GM12864 (cell line): ENCODE data around the gene KCTD3.
A peak's percentile ranks its signal among the peaks of the same experiment; 100 is the strongest.

Source experiments
- DNase-seq: peaks from one replicate; pipeline ENCODE4 v3.0.0-alpha.2; 2011; ENCODE audit warnings: low read depth
- H3K4me3 ChIP-seq: 2 replicates; pipeline ENCODE4 v1.5.1; 2011; ENCODE audit warnings: mild to moderate bottlenecking, low read depth, low read length, control low read depth
- TF ChIP-seq, protein P1 (sequence below): IDR thresholded peaks from 2 replicates; pipeline ENCODE4 v1.5.1; 2011; ENCODE audit warnings: low read depth, mild to moderate bottlenecking, moderate library complexity, low read length, control low read depth, inconsistent platforms; ENCODE audit errors: missing control alignments

Gene KCTD3

DNA sequence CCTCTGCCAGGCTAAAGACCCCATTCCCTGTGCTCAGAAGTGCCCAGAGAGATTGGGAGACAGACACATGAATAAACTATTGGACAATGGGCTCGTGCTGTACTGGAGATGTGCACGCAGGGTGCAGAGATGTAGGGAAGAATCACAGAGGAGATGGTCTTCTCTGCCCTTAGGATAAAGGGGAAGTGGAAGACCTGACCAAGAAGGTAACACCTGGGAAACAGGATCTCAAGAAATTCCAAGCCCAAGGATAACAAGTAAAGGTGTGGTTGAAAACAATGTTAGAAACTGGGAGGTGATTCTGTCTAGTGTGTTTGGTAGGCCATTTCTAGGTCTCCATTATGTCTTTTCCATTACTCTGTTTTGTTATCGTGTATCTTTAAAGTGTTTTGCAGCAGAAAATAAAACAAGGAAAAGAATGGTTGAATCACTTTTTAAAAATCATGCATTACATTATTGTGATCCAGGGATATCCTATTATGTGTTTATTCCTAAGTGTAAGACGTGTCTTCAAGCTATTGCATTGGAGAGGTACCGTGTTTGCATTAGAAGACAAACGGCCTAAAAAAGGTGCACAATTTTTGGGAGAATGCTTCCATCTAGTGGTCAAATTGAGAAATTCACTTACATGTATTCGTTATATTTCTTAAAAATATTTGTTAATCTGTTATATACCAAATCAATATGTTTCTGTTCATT is 40.8 kb upstream of the KCTD3 start:
- TF ChIP-seq, protein P1, sequence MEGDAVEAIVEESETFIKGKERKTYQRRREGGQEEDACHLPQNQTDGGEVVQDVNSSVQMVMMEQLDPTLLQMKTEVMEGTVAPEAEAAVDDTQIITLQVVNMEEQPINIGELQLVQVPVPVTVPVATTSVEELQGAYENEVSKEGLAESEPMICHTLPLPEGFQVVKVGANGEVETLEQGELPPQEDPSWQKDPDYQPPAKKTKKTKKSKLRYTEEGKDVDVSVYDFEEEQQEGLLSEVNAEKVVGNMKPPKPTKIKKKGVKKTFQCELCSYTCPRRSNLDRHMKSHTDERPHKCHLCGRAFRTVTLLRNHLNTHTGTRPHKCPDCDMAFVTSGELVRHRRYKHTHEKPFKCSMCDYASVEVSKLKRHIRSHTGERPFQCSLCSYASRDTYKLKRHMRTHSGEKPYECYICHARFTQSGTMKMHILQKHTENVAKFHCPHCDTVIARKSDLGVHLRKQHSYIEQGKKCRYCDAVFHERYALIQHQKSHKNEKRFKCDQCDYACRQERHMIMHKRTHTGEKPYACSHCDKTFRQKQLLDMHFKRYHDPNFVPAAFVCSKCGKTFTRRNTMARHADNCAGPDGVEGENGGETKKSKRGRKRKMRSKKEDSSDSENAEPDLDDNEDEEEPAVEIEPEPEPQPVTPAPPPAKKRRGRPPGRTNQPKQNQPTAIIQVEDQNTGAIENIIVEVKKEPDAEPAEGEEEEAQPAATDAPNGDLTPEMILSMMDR = peak; percentile 42
- H3K4me3 ChIP-seq = no peak overlapping the region
- DNase-seq = no peak

DNA sequence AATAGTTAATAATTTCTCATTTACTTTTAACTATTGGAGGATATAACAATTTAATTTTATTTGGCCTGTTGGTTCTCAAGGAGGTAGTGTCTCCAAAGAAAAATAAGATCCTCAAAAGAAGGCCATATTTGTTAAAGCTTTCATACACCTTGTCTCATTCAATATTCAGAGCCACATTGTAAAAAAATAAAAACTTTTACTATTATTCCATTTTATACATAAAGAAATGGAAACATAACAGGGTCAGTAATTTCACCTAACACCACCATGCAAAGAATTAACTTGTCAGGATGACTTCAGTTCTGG is 40.3 kb upstream of the KCTD3 start:
- TF ChIP-seq, protein P1 = no peak
- no peak for DNase-seq

DNA sequence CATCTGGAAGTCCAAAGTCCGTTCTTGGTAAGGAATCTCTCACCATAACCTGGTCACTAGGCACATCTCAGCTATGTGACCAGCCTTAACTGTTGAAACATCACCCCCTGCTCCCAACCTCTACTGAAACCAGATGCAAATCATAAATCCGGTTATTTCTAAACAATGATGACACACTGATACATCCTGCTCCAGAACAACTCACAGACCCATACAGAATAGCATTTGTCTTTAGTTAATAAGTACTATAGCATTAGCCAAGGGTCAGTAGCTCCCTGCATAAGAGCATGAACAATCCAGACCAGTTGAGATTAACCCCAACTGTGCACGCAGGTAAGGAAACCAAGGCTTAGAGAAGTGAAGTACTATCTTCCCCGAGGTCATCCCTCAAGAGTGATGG is 38.0 kb upstream of the KCTD3 start:
- no peak overlapping the region for H3K4me3 ChIP-seq
- TF ChIP-seq, protein P1 = no peak
- no peak for DNase-seq

More for the DNA sequence above, 40.3 kb upstream of the KCTD3 start:
- no peak overlapping the region for H3K4me3 ChIP-seq

DNA sequence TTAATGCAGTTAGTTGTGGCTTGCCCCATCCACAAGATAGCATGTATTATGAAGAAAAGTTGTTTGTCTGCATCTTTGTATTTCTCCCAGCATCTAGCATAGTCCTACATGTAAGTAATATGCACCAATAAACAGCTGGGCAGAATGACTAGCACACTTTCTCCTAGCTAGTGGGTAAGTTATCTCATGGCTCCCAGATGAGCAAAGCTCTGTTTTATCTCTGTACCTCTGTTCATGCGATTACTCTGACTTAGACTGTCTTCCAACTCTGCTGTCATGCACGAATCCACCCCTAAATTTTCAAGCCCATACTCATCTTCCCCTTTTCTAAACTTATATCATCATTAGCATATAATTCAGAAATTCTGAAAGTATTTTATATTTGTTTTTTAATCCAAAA is 37.5 kb upstream of the KCTD3 start:
- no peak overlapping the region for H3K4me3 ChIP-seq
- TF ChIP-seq, protein P1 = no peak
- no peak for DNase-seq

DNA sequence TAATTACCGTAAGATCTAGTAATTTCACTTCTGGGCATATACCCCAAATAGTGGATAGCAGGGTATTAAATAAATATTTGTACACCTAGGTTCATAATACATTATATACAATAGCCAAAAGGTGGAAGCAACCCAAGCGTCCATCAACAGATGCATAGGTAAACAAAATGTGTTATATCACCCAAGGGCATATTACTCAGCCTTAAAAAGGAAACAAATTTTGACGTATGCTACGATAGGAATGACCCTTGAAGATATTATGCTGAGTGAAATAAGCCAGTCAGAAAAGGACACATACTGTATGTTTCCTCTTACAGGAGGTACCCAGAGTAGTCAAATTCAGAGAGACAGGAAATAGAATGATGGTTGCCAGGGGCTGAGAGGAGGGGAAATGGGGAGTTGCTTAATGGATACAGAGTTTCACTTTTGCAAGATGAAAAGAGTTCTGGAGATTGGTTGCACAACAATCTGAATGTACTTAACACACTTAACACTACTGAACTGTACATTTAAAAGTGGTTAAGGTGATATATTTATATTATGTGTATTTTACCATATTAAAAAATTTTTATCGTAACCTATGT is 36.6 kb upstream of the KCTD3 start:
- TF ChIP-seq, protein P1 = no peak
- H3K4me3 ChIP-seq = no peak overlapping the region
- no peak for DNase-seq

DNA sequence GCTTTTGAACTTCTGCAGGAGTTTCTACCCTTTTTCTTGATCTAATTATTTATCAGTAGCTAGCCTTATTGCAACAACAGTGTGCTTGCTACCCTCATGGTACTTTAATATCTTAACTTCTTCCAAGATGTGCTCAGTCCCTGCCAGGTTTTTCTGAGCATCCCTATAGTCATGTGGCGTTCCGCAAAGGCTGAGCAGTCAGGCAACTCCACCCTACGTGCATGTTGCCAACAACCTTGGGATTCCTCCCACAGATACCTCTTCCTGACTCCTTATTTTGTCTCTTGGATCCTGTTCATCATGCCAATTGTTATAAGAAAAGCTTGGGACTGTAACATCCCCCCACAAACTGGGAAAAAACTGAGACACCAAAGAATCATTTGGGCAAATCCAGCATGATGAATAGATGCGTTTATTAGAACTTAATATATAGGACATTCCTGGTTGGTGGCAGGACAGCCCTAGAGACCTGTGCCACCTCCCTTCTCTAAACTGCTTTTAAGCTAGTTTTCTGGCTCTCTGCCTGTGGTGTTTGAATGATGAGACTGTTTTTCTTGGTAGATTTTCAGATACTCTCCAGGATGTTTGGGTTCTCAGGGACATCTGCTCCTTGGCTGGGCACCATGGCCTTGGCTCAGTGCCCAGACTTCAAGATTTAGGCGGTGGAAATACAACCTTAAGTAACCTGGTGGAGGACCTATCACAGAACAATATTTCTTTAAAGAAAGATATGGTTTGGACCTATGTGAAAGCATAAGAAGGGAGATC is 27.1 kb upstream of the KCTD3 start:
- no peak for DNase-seq
- TF ChIP-seq, protein P1 = no peak
- no peak overlapping the region for H3K4me3 ChIP-seq

DNA sequence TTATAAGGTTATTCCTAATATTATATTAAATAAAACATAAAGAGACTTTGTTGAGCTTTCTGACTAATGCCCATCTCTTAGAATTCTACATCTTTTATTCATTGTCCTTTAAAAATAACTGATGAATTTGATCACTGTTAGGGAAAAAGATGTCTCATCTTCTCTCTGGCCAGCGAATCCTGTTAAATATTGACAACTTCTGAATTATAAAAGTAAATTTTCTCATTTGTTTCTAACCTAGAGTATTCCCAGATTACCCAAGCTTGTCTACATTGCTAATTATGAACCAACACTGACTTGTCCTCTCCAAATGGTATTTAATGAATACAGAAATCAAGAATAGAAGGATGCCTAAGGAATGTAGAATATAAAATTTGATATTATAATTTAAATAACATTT is 24.8 kb upstream of the KCTD3 start:
- TF ChIP-seq, protein P1 = no peak
- H3K4me3 ChIP-seq = no peak overlapping the region
- no peak for DNase-seq
